ENCODE data around the gene GNB1. TPM values are rescaled to one million over a fixed set of nuclear protein-coding genes. Genes with fewer than 3 reads are reported as not detected.

Gene GNB1
- total and polyA plus RNA-seq, 10 of the 15 experiments (the other 5 are each of a cell fraction or from before 2014, with no cell fraction given) = 23.0 to 392 (median 93.9) TPM

- Histone ChIP-seq H3K4me3 (no peak overlapping the region), H3K27ac (ENCODE audit: control insufficient read depth, insufficient read depth) (peak overlapping the region; percentile 56), H3K36me3 (ENCODE audit: control insufficient read depth in 2 of 2, insufficient read depth in 2 of 2, low read length in 1 of 2) (peaks cover 9 to 17% of the 10 kb centered on the region in 2 experiments), H3K4me1 (ENCODE audit: control insufficient read depth, insufficient read depth, low read length) (peaks cover 36% of the 10 kb centered on the region), H3K4me2 (ENCODE audit: control insufficient read depth, insufficient read depth) (0 out of 2 replicates have a peak overlapping the region, but pooled peaks have one; percentile 17), H3K9ac (ENCODE audit: control insufficient read depth, insufficient read depth, low read length) (no peak overlapping the region), H3K9me3 (replicated peaks; ENCODE audit: control insufficient read depth, insufficient read depth, low read length) (no peaks in the 10 kb centered on the region), H3K79me2 (ENCODE audit: control insufficient read depth, insufficient read depth, low read length) (peaks cover 77% of the 10 kb centered on the region), H2AFZ (ENCODE audit: control insufficient read depth, low read depth, low read length) (no peak overlapping the region), H3K27me3 (replicated peaks in 1 of 2; ENCODE audit: control insufficient read depth in 2 of 2, insufficient read depth in 2 of 2, low read length in 1 of 2) (no peaks in the 10 kb centered on the region), H4K20me1 (ENCODE audit: control insufficient read depth, insufficient read depth) (no peaks in the 10 kb centered on the region)
- WGBS (ENCODE audit: insufficient coverage, insufficient replicate concordance, low lambda C conversion rate, missing lambda C conversion rate) = 34% methylated on average over 2 of the region's 3 CpGs
- no TSS peak for BruUV-seq (replicated peaks)
- in situ Hi-C loops (cut with MboI) = no loop called here
- SMC1A ChIA-PET (ENCODE audit: uncharacterized antibody, unreplicated experiment) = no interaction called here
- TF ChIP-seq IRF3 (IDR thresholded peaks at IDR 0.05) (no peak), ZNF24 (IDR thresholded peaks at IDR 0.05) (no peak), REST (IDR thresholded peaks at IDR 0.05; ENCODE audit: low read depth, low read length) (no peak), CHD2 (IDR thresholded peaks at IDR 0.05; ENCODE audit: borderline replicate concordance, low read depth, low read length) (no peak), TBL1XR1 (IDR thresholded peaks at IDR 0.05; ENCODE audit: low read depth, low read length) (no peak), FOXK2 (IDR thresholded peaks at IDR 0.05) (no peak), MLLT1 (IDR thresholded peaks at IDR 0.05) (no peak), E2F4 (IDR thresholded peaks at IDR 0.05; ENCODE audit: low read depth, low read length) (no peak), RAD51 (IDR thresholded peaks at IDR 0.05) (no peak), USF2 (IDR thresholded peaks at IDR 0.05; ENCODE audit: borderline replicate concordance, low read depth, low read length) (no peak), NFYA (IDR thresholded peaks at IDR 0.05; ENCODE audit: borderline replicate concordance, low read depth, low read length) (no peak), HDGF (IDR thresholded peaks at IDR 0.05) (no peak), STAT1 (conservative IDR thresholded peaks at IDR 0.05) (no peak), BRCA1 (IDR thresholded peaks at IDR 0.05; ENCODE audit: low read depth, low read length) (no peak), GABPA (IDR thresholded peaks at IDR 0.05; ENCODE audit: low read depth) (no peak)
- POLR2A ChIA-PET = interaction anchor here (0.7 to 0.9 kb wide), 2 partner anchors 18 to 67 kb away, joined by 5 to 7 read pairs; no protein-coding TSS in a partner anchor
- no peak; the same call in 1 of the 3 replicates for ATAC-seq
- RAD21 ChIA-PET (ENCODE audit: unreplicated experiment) = no interaction called here
- no peak for FAIRE-seq
- intact Hi-C loops (cut with micrococcal nuclease; ENCODE audit: unreplicated experiment) = no loop called here
- DNase-seq (ENCODE audit: low read depth, low spot score) = no peak
- CTCF ChIA-PET = interaction anchor here (1.5 kb wide), 1 partner anchor 47 kb away, joined by 5 read pairs; no protein-coding TSS in a partner anchor
Observed at GRCh38 chr1:1835546-1835945, 55.3 kb downstream of the GNB1 start.

Measured in GM12878 (cell line).